Skeletal muscle tissue (tissue), 4 donors: ENCODE results near the gene FHOD1. TPM values are rescaled to one million over a fixed set of nuclear protein-coding genes. Genes with fewer than 3 reads are reported as not detected.

Experiments
- H3K27ac ChIP-seq: one replicate; pipeline ENCODE4 v1.7.0; 2013; ENCODE audit warnings: mild to moderate bottlenecking, low read depth, low read length, inconsistent platforms
- H3K27me3 ChIP-seq, 3 donors: one replicate each; pipeline ENCODE4 v1.7.0; 2013; ENCODE audit warnings: low read length in 3 of 3; ENCODE audit not compliant: control insufficient read depth in 3 of 3, insufficient read depth in 3 of 3
- H3K36me3 ChIP-seq, 3 donors: one replicate each; pipeline ENCODE4 v1.7.0; 2013; ENCODE audit warnings: low read length in 3 of 3; ENCODE audit not compliant: control insufficient read depth in 3 of 3, insufficient read depth in 3 of 3
- H3K4me1 ChIP-seq, 3 donors: one replicate each; pipeline ENCODE4 v1.7.0; 2013; ENCODE audit warnings: low read length in 3 of 3, mild to moderate bottlenecking in 3 of 3; ENCODE audit not compliant: control insufficient read depth in 3 of 3, insufficient read depth in 3 of 3
- H3K4me3 ChIP-seq, 3 donors: one replicate each; pipeline ENCODE4 v1.7.0; 2013; ENCODE audit warnings: low read length in 3 of 3
- H3K9ac ChIP-seq, 3 donors: one replicate each; pipeline ENCODE4 v1.7.0; 2013; ENCODE audit warnings: low read length in 3 of 3, mild to moderate bottlenecking in 3 of 3, moderate library complexity in 2 of 3, low read depth in 1 of 3
- H3K9me3 ChIP-seq, 3 donors: one replicate each; pipeline ENCODE4 v1.7.0; 2013; ENCODE audit warnings: low read length in 3 of 3; ENCODE audit not compliant: control insufficient read depth in 3 of 3
- total RNA-seq: library from RNA; depleted of rRNA; stranded (reverse); fragments of >200 nt; gene quantifications from one replicate; pipeline ENCODE4 v1.2.3, GENCODE V29; 2014
- donor health status: Osteomylitis.

The FHOD1 gene
- total RNA-seq, 1 donor from 2014 or later = 5.2 TPM

- Histone ChIP-seq H3K9ac (no peak overlapping the region), H3K4me1 (peaks cover 35 to 41% (median 39%) of the 10 kb centered on the region in 3 donors), H3K9me3 (no peaks in the 10 kb centered on the region), H3K36me3 (no peaks in the 10 kb centered on the region), H3K27ac (no peak overlapping the region), H3K4me3 (no peak overlapping the region), H3K27me3 (no peaks in the 10 kb centered on the region)
Measured at GRCh38 chr16:67187175-67187890, 59.9 kb downstream of the FHOD1 start.

- Histone ChIP-seq H3K9ac (no peak overlapping the region), H3K4me3 (no peak overlapping the region), H3K27ac (no peak overlapping the region), H3K4me1 (peaks cover 33 to 42% (median 40%) of the 10 kb centered on the region in 3 donors), H3K27me3 (no peaks in the 10 kb centered on the region), H3K9me3 (no peaks in the 10 kb centered on the region), H3K36me3 (no peaks in the 10 kb centered on the region)
Measured at GRCh38 chr16:67186550-67186950, 60.7 kb downstream of the FHOD1 start.

- peak overlapping the region in 2 of 3 donors; percentile 12 to 91 for H3K9ac ChIP-seq
- H3K4me3 ChIP-seq = peak overlapping the region in 2 of 3 donors; percentile 41 to 60
- H3K36me3 ChIP-seq = no peaks in the 10 kb centered on the region
- H3K27ac ChIP-seq = no peak overlapping the region
- H3K4me1 ChIP-seq = peaks cover 29 to 47% (median 39%) of the 10 kb centered on the region in 3 donors
- H3K27me3 ChIP-seq = no peaks in the 10 kb centered on the region
- H3K9me3 ChIP-seq = no peaks in the 10 kb centered on the region
Measured at GRCh38 chr16:67185651-67186134, 61.6 kb downstream of the FHOD1 start.

- Histone ChIP-seq H3K9me3 (no peaks in the 10 kb centered on the region), H3K27me3 (no peaks in the 10 kb centered on the region), H3K4me1 (peaks cover 29 to 47% (median 39%) of the 10 kb centered on the region in 3 donors), H3K4me3 (peak overlapping the region; percentile 41 to 60 (median 52)), H3K9ac (peak overlapping the region in 2 of 3 donors; percentile 12 to 91), H3K36me3 (no peaks in the 10 kb centered on the region), H3K27ac (no peak overlapping the region)
Measured at GRCh38 chr16:67184995-67185650, 62.2 kb downstream of the FHOD1 start.

GRCh38 chr16:67184453-67184994, 62.8 kb downstream of the FHOD1 start:
- Histone ChIP-seq H3K9me3 (no peaks in the 10 kb centered on the region), H3K36me3 (no peaks in the 10 kb centered on the region), H3K9ac (peak overlapping the region; percentile 82 to 91 (median 89)), H3K4me3 (peak overlapping the region; percentile 80 to 84 (median 82)), H3K27me3 (no peaks in the 10 kb centered on the region), H3K27ac (peak overlapping the region; percentile 95), H3K4me1 (peaks cover 29 to 47% (median 39%) of the 10 kb centered on the region in 3 donors)

- Histone ChIP-seq H3K27ac (peak within 1 kb of the TSS; percentile 95), H3K4me1 (peaks cover 31 to 49% (median 42%) of the 10 kb centered on the region in 3 donors), H3K27me3 (no peaks in the 10 kb centered on the region), H3K9me3 (no peaks in the 10 kb centered on the region), H3K9ac (peak within 1 kb of the TSS; percentile 82 to 91 (median 89)), H3K4me3 (peak within 1 kb of the TSS; percentile 80 to 84 (median 82)), H3K36me3 (no peaks in the 10 kb centered on the region)
Measured at GRCh38 chr16:67183627-67184452, 63.4 kb downstream of the FHOD1 start, which contains the start of gene MATCAP1. Gene MATCAP1, minus strand, starts transcription at chr16:67183963. Its CDS starts 3,353 bp downstream, at chr16:67180610.

GRCh38 chr16:67183284-67183626, 64.0 kb downstream of the FHOD1 start:
- Histone ChIP-seq H3K36me3 (no peaks in the 10 kb centered on the region), H3K9me3 (no peaks in the 10 kb centered on the region), H3K4me3 (peak overlapping the region; percentile 80 to 84 (median 82)), H3K9ac (peak overlapping the region; percentile 82 to 91 (median 89)), H3K27me3 (no peaks in the 10 kb centered on the region), H3K27ac (peak overlapping the region; percentile 95), H3K4me1 (peaks cover 37 to 54% (median 45%) of the 10 kb centered on the region in 3 donors)

GRCh38 chr16:67182288-67182687, 65.0 kb downstream of the FHOD1 start:
- H3K9me3 ChIP-seq = no peaks in the 10 kb centered on the region
- H3K27me3 ChIP-seq = no peaks in the 10 kb centered on the region
- no peak overlapping the region for H3K27ac ChIP-seq
- no peaks in the 10 kb centered on the region for H3K36me3 ChIP-seq
- H3K9ac ChIP-seq = peak overlapping the region in 1 of 3 donors; percentile 91
- H3K4me3 ChIP-seq = no peak overlapping the region
- peaks cover 43 to 64% (median 52%) of the 10 kb centered on the region in 3 donors for H3K4me1 ChIP-seq

- Histone ChIP-seq H3K27ac (peak overlapping the region; percentile 45), H3K36me3 (peaks cover 0 to 2% (median 0%) of the 10 kb centered on the region in 3 donors), H3K9ac (peak overlapping the region in 2 of 3 donors; percentile 8 to 32), H3K4me3 (no peak overlapping the region), H3K4me1 (peaks cover 48 to 68% (median 52%) of the 10 kb centered on the region in 3 donors), H3K9me3 (no peaks in the 10 kb centered on the region), H3K27me3 (no peaks in the 10 kb centered on the region)
Measured at GRCh38 chr16:67181346-67181745, 65.9 kb downstream of the FHOD1 start.
